ENCODE data around the gene NPSR1.

NPSR1 gene

GRCh38 chr7:34720289-34720688 lies 62.3 kb downstream of the NPSR1 start:
- in situ Hi-C loops (cut with MboI; ENCODE audit: low sequenced_read_pairs), result no loop called here

- in situ Hi-C loops (cut with MboI; ENCODE audit: low sequenced_read_pairs), result no loop called here
Observed at GRCh38 chr7:34723338-34723737, 65.3 kb downstream of the NPSR1 start.

GRCh38 chr7:34723866-34724490 lies 66.0 kb downstream of the NPSR1 start:
- in situ Hi-C loops (cut with MboI; ENCODE audit: low sequenced_read_pairs), result no loop called here

- in situ Hi-C loops (cut with MboI; ENCODE audit: low sequenced_read_pairs), result no loop called here
Observed at GRCh38 chr7:34726221-34726620, 68.2 kb downstream of the NPSR1 start.

- in situ Hi-C loops (cut with MboI; ENCODE audit: low sequenced_read_pairs), result no loop called here
Observed at GRCh38 chr7:34727464-34727995, 69.5 kb downstream of the NPSR1 start.

- in situ Hi-C loops (cut with MboI; ENCODE audit: low sequenced_read_pairs), result no loop called here
Observed at GRCh38 chr7:34728156-34728555, 70.1 kb downstream of the NPSR1 start.

GRCh38 chr7:34734771-34735170 lies 76.8 kb downstream of the NPSR1 start:
- in situ Hi-C loops (cut with MboI; ENCODE audit: low sequenced_read_pairs), result no loop called here

- in situ Hi-C loops (cut with MboI; ENCODE audit: low sequenced_read_pairs), result no loop called here
Observed at GRCh38 chr7:34735526-34735925, 77.5 kb downstream of the NPSR1 start.

GRCh38 chr7:34739651-34740300 lies 81.8 kb downstream of the NPSR1 start:
- in situ Hi-C loops (cut with MboI; ENCODE audit: low sequenced_read_pairs), result no loop called here

- in situ Hi-C loops (cut with MboI; ENCODE audit: low sequenced_read_pairs), result no loop called here
Observed at GRCh38 chr7:34740840-34741239, 82.8 kb downstream of the NPSR1 start.

- in situ Hi-C loops (cut with MboI; ENCODE audit: low sequenced_read_pairs), result no loop called here
Observed at GRCh38 chr7:34747176-34747781, 89.3 kb downstream of the NPSR1 start.

GRCh38 chr7:34747867-34748727 lies 90.1 kb downstream of the NPSR1 start:
- in situ Hi-C loops (cut with MboI; ENCODE audit: low sequenced_read_pairs), result no loop called here

GRCh38 chr7:34748728-34749089 lies 90.7 kb downstream of the NPSR1 start:
- in situ Hi-C loops (cut with MboI; ENCODE audit: low sequenced_read_pairs), result no loop called here

- in situ Hi-C loops (cut with MboI; ENCODE audit: low sequenced_read_pairs), result no loop called here
Observed at GRCh38 chr7:34749446-34749845, 91.4 kb downstream of the NPSR1 start.

GRCh38 chr7:34750209-34750608 lies 92.2 kb downstream of the NPSR1 start:
- in situ Hi-C loops (cut with MboI; ENCODE audit: low sequenced_read_pairs), result no loop called here

- in situ Hi-C loops (cut with MboI; ENCODE audit: low sequenced_read_pairs), result no loop called here
Observed at GRCh38 chr7:34750636-34751035, 92.6 kb downstream of the NPSR1 start.

- in situ Hi-C loops (cut with MboI; ENCODE audit: low sequenced_read_pairs), result no loop called here
Observed at GRCh38 chr7:34751725-34752643, 94.0 kb downstream of the NPSR1 start.

- in situ Hi-C loops (cut with MboI; ENCODE audit: low sequenced_read_pairs), result no loop called here
Observed at GRCh38 chr7:34752929-34753328, 94.9 kb downstream of the NPSR1 start.

GRCh38 chr7:34755008-34755407 lies 97.0 kb downstream of the NPSR1 start:
- in situ Hi-C loops (cut with MboI; ENCODE audit: low sequenced_read_pairs), result no loop called here

- in situ Hi-C loops (cut with MboI; ENCODE audit: low sequenced_read_pairs), result no loop called here
Observed at GRCh38 chr7:34756025-34756437, 98.0 kb downstream of the NPSR1 start.
